HepG2 (cell line): Measurements from ENCODE around the gene SPSB2. TPM values are rescaled to one million over a fixed set of nuclear protein-coding genes. Genes with fewer than 3 reads are reported as not detected.

Experiments used
- ARID5B ChIP-seq: IDR thresholded peaks from 2 replicates; pipeline ENCODE4 v1.4.0; 2020; ENCODE audit warnings: mild to moderate bottlenecking, missing genetic modification reagents
- CENPX ChIP-seq: sonication (generic); formaldehyde crosslinking; IDR thresholded peaks from 2 replicates; pipeline ENCODE4 v1.9.0; 2021; ENCODE audit warnings: mild to moderate bottlenecking, missing genetic modification reagents, moderate library complexity
- CHCHD3 ChIP-seq: sonication (generic); formaldehyde crosslinking; IDR thresholded peaks from 2 replicates; pipeline ENCODE4 v1.8.0; 2022; ENCODE audit warnings: mild to moderate bottlenecking, missing genetic modification reagents, moderate library complexity
- HNF4A ChIP-seq: sonication (generic); formaldehyde crosslinking; IDR thresholded peaks from 2 replicates; pipeline ENCODE4 v1.4.0; 2020; ENCODE audit warnings: missing genetic modification reagents
- MAFK ChIP-seq, 2 experiments: IDR thresholded peaks in 1 of 2; conservative IDR thresholded peaks in 1 of 2; 2 replicates each; pipeline ENCODE4 v1.6.1; 2011; ENCODE audit warnings: improper control_type of control experiment in 2 of 2, low read length in 2 of 2
- NFAT5 ChIP-seq: sonication (generic); formaldehyde crosslinking; IDR thresholded peaks from 2 replicates; pipeline ENCODE4 v1.4.0; 2020; ENCODE audit warnings: missing genetic modification reagents
- NPAS2 ChIP-seq: sonication (generic); formaldehyde crosslinking; IDR thresholded peaks from 2 replicates; pipeline ENCODE4 v1.8.0; 2022; ENCODE audit warnings: mild to moderate bottlenecking, missing genetic modification reagents, borderline replicate concordance
- PHF20 ChIP-seq: sonication (generic); formaldehyde crosslinking; IDR thresholded peaks from 2 replicates; pipeline ENCODE4 v1.5.0; 2020; ENCODE audit warnings: mild to moderate bottlenecking, missing genetic modification reagents
- SP1 ChIP-seq, 2 experiments: fragments of 450-650 bp in 1 of 2; sonication (generic) in 1 of 2; formaldehyde crosslinking in 1 of 2; IDR thresholded peaks; 2 replicates each; pipeline versions ENCODE4 v1.4.0 to v1.6.1; 2016 to 2020; ENCODE audit warnings: missing genetic modification reagents in 1 of 2
- ZBTB34 ChIP-seq: sonication (generic); formaldehyde crosslinking; IDR thresholded peaks from 2 replicates; pipeline ENCODE4 v1.8.0; 2022; ENCODE audit warnings: mild to moderate bottlenecking, missing genetic modification reagents
- ZC3H4 ChIP-seq: sonication (generic); formaldehyde crosslinking; IDR thresholded peaks from 2 replicates; pipeline ENCODE4 v1.4.0; 2020; ENCODE audit warnings: missing genetic modification reagents, borderline replicate concordance
- ZNF564 ChIP-seq: sonication (generic); formaldehyde crosslinking; IDR thresholded peaks from 2 replicates; pipeline ENCODE4 v1.8.1; 2023; ENCODE audit warnings: mild to moderate bottlenecking, missing genetic modification reagents
- ZNF614 ChIP-seq: IDR thresholded peaks from 2 replicates; pipeline ENCODE4 v1.6.1; 2018; ENCODE audit warnings: missing biosample characterization, missing genetic modification reagents, inconsistent platforms, borderline replicate concordance
- ZNF703 ChIP-seq: sonication (generic); formaldehyde crosslinking; IDR thresholded peaks from 2 replicates; pipeline ENCODE4 v1.5.1; 2020; ENCODE audit warnings: missing genetic modification reagents, mild to moderate bottlenecking, moderate library complexity, borderline replicate concordance
- ZNF850 ChIP-seq: sonication (generic); formaldehyde crosslinking; conservative IDR thresholded peaks from 2 replicates; pipeline ENCODE4 v1.9.0; 2021; ENCODE audit warnings: mild to moderate bottlenecking, missing genetic modification reagents
- polyA plus RNA-seq, 8 experiments: library from polyadenylated mRNA; depleted of rRNA in 3 of 8; stranded (reverse) in 7 of 8; unstranded in 1 of 8; fragments of >200 nt; fragmentation: Illumina TruSeq in 4 of 8; extraction: Trizol in 4 of 8; gene quantifications; 2 replicates each; pipeline versions ENCODE4 v1.2.1 to v1.2.3, GENCODE V29; 2011 to 2016; ENCODE audit warnings: low read depth in 4 of 8, missing spikeins in 1 of 8, mixed read lengths in 1 of 8; ENCODE audit not compliant: insufficient read depth in 1 of 8
- total RNA-seq, 5 experiments: library from RNA; depleted of rRNA; stranded (reverse); fragments of >200 nt; fragmentation: Illumina TruSeq; extraction: Trizol; gene quantifications; 2 replicates each; pipeline ENCODE4 v1.2.3, GENCODE V29; 2016; ENCODE audit warnings: low read depth in 1 of 5
- TF ChIP-seq, protein P1 (sequence below): sonication (generic); formaldehyde crosslinking; IDR thresholded peaks from 2 replicates; pipeline ENCODE4 v1.8.1; 2023; ENCODE audit warnings: missing genetic modification reagents, inconsistent platforms, borderline replicate concordance

Gene SPSB2
- total and polyA plus RNA-seq, 2 of the 13 experiments (the other 11 are each of a cell fraction or from before 2014, with no cell fraction given) = 2.0 to 6.2 TPM

DNA sequence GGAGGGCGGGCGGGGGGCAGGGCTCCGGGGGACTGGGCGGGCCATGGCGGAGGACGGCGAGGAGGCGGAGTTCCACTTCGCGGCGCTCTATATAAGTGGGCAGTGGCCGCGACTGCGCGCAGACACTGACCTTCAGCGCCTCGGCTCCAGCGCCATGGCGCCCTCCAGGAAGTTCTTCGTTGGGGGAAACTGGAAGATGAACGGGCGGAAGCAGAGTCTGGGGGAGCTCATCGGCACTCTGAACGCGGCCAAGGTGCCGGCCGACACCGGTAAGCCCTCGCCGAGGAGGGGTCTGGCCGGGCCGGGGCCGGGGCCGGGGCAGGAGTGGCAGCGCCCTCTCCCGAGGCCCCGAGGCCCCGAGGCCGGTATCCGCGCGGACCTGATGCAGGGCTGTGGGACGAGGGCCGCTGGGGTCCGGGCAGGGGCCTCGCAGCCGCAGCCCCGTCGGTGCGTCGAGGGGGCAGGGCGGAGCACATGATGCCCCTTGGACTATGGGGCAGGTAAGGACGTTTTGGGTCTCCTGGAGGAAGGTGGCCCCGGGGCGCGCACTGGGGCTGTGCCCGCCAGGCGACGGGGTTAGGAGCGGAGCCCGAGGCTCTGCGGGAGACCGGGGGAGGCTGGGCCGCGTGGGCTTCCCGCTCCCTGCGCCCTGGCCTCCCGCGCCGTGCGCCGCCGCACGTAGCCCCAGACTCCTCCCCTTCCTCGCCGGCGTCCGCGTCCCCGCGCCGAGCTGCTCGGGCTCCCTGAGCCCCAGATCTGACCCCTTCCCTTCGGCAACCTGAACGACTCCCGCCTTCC, 5.5 kb downstream of the SPSB2 start, which contains the start of gene TPI1 (continued):
- TF ChIP-seq PHF20 (CRISPR knock-in tag) = no peak; the same call in 1 of the 2 replicates
- TF ChIP-seq ZBTB34 (CRISPR knock-in tag) = no peak
- TF ChIP-seq, protein P1, sequence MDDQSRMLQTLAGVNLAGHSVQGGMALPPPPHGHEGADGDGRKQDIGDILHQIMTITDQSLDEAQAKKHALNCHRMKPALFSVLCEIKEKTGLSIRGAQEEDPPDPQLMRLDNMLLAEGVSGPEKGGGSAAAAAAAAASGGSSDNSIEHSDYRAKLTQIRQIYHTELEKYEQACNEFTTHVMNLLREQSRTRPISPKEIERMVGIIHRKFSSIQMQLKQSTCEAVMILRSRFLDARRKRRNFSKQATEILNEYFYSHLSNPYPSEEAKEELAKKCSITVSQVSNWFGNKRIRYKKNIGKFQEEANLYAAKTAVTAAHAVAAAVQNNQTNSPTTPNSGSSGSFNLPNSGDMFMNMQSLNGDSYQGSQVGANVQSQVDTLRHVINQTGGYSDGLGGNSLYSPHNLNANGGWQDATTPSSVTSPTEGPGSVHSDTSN (CRISPR knock-in tag) = peak; percentile 57; the same call in 1 of the 2 replicates
- no peak for TF ChIP-seq MAFK (conservative IDR thresholded peaks at IDR 0.05 in 1 of 2, IDR thresholded peaks at IDR 0.05 in 1 of 2; ENCODE audit: low read length in 2 of 2)
- TF ChIP-seq ZNF703 = peak; percentile 91; the same call in 1 of the 2 replicates
- no peak for TF ChIP-seq HNF4A
- no peak for TF ChIP-seq ZNF850 (CRISPR knock-in tag)
- no peak; the same call in 1 of the 2 replicates for TF ChIP-seq ZNF614 (CRISPR knock-in tag)
- TF ChIP-seq ZC3H4 (CRISPR knock-in tag) = no peak
- 0 out of 2 replicates have a peak, but pooled peaks have one; percentile 48 for TF ChIP-seq ZNF564 (CRISPR knock-in tag)
- no peak for TF ChIP-seq NFAT5
- TF ChIP-seq ARID5B = no peak
- no peak for TF ChIP-seq SP1 (IDR thresholded peaks at IDR 0.05)
- TF ChIP-seq SP1 (CRISPR knock-in tag; IDR thresholded peaks at IDR 0.05) = peak; percentile 65
- TF ChIP-seq CHCHD3 (CRISPR knock-in tag) = peak; percentile 43; the same call in 1 of the 2 replicates
- TF ChIP-seq CENPX (CRISPR knock-in tag) = no peak
- TF ChIP-seq NPAS2 = no peak
